ENCODE data around the gene PRPF6.

The PRPF6 gene

DNA sequence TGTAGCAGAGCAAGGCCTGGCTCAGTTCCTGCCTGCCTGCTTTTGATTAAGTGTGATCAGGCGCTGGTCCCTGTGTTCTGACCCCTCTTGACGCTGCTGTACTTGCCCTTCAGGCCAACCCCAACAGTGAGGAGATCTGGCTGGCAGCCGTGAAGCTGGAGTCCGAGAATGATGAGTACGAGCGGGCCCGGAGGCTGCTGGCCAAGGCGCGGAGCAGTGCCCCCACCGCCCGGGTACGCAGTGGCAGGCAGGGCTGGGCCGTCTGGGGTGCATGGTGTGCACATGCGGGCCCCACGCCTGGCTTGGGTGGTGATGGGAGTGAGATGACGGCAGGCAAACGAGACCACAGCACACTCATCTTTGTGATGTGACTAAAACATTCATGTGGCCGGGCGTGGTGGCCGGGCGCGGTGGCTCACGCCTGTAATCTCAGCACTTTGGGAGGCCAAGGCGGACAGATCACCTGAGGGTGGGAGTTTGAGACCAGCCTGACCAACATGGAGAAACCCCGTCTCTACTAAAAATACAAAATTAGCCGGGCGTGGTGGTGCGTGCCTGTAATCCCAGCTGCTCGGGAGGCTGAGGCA lies 45.0 kb downstream of the PRPF6 start:
- no peak for ATAC-seq (ENCODE audit: low read depth)
- H3K4me1 ChIP-seq (ENCODE audit: insufficient read depth, poor library complexity, severe bottlenecking) = no peaks in the 10 kb centered on the region
- H3K36me3 ChIP-seq (ENCODE audit: low read depth) = peaks cover 92% of the 10 kb centered on the region
- peak; percentile 87 for DNase-seq (ENCODE audit: low spot score)
- TF ChIP-seq, protein P1, sequence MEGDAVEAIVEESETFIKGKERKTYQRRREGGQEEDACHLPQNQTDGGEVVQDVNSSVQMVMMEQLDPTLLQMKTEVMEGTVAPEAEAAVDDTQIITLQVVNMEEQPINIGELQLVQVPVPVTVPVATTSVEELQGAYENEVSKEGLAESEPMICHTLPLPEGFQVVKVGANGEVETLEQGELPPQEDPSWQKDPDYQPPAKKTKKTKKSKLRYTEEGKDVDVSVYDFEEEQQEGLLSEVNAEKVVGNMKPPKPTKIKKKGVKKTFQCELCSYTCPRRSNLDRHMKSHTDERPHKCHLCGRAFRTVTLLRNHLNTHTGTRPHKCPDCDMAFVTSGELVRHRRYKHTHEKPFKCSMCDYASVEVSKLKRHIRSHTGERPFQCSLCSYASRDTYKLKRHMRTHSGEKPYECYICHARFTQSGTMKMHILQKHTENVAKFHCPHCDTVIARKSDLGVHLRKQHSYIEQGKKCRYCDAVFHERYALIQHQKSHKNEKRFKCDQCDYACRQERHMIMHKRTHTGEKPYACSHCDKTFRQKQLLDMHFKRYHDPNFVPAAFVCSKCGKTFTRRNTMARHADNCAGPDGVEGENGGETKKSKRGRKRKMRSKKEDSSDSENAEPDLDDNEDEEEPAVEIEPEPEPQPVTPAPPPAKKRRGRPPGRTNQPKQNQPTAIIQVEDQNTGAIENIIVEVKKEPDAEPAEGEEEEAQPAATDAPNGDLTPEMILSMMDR (IDR thresholded peaks at IDR 0.05; ENCODE audit: poor library complexity, severe bottlenecking) = no peak
- H3K4me3 ChIP-seq (ENCODE audit: severe bottlenecking) = no peak overlapping the region
- no peaks in the 10 kb centered on the region for H3K27me3 ChIP-seq (ENCODE audit: insufficient read depth, poor library complexity, severe bottlenecking)
- H3K27ac ChIP-seq (ENCODE audit: poor library complexity, severe bottlenecking) = no peak overlapping the region
- H3K9me3 ChIP-seq (ENCODE audit: severe bottlenecking) = no peaks in the 10 kb centered on the region

DNA sequence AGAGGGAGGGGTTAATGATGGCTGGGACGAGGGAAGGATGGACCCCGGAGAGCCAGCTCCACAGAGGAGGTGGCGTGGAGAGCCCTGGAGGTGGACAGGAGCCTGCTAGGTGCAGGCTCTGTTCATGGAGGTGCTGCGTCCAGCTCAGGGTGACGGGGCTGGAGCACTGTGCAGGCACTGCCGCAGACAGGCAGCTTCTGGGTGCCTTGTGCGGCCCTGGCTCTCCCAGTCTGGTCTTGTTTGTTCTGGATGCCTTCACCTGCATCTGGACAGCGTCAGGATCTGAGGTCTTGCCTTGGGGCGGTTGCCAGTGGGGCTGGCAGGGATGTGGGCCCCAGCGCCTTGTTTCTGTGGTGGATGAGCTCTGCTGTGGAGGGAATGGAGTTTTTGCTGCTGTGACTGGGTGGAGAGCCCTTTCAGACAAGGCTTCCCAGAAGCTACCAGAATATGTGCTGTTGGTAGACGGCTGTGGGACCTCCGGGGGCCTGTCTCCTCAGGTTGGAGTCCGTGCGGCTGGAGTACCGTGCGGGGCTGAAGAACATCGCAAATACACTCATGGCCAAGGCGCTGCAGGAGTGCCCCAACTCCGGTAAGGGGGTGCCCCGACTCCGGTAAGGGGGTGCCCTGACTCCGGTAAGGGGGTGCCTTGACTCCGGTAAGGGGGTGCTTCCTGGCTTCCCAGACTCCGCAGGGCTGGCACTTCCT lies 47.2 kb downstream of the PRPF6 start:
- ATAC-seq (ENCODE audit: low read depth) = no peak
- Histone ChIP-seq H3K9me3 (ENCODE audit: severe bottlenecking) (no peaks in the 10 kb centered on the region), H3K36me3 (ENCODE audit: low read depth) (peaks cover 85% of the 10 kb centered on the region), H3K27me3 (ENCODE audit: insufficient read depth, poor library complexity, severe bottlenecking) (no peaks in the 10 kb centered on the region), H3K4me3 (ENCODE audit: severe bottlenecking) (no peak overlapping the region), H3K27ac (ENCODE audit: poor library complexity, severe bottlenecking) (no peak overlapping the region), H3K4me1 (ENCODE audit: insufficient read depth, poor library complexity, severe bottlenecking) (no peaks in the 10 kb centered on the region)
- peak; percentile 82 for DNase-seq (ENCODE audit: low spot score)
- TF ChIP-seq, protein P1 (IDR thresholded peaks at IDR 0.05; ENCODE audit: poor library complexity, severe bottlenecking) = no peak

DNA sequence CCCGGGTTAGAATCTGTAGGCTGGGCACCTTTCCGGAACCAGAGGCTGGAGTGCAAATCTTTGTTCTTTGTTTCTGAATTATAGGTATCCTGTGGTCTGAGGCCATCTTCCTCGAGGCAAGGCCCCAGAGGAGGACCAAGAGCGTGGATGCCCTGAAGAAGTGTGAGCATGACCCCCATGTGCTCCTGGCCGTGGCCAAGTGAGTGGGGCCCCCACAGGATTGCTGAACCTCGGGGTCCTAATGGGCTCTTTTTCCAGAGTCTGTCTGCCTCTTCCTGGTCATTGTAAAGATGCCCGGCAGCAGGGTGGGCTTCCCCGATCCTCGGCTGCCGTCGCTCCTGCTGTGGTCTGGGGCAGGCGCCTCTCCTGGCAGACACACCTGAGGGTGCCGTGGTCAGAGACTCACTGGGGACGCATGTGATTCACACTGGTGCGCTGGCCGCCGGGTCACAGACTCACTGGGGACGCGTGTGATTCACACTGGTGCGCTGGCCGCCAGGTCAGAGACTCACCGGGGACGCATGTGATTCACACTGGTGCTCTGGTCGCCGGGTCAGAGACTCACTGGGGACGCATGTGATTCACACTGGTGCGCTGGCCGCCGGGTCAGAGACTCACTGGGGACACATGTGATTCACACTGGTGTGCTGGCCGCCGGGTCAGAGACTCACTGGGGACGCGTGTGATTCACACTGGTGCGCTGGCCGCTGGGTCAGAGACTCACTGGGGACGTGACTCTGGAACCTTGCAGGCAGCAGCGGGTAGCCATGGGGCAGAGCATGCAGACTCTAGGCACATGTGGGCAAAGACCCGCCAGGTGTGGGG lies 48.6 kb downstream of the PRPF6 start:
- no peak for ATAC-seq (ENCODE audit: low read depth)
- H3K27me3 ChIP-seq (ENCODE audit: insufficient read depth, poor library complexity, severe bottlenecking) = no peaks in the 10 kb centered on the region
- no peak overlapping the region for H3K4me3 ChIP-seq (ENCODE audit: severe bottlenecking)
- no peak overlapping the region for H3K27ac ChIP-seq (ENCODE audit: poor library complexity, severe bottlenecking)
- peak; percentile 83 for DNase-seq (ENCODE audit: low spot score)
- H3K36me3 ChIP-seq (ENCODE audit: low read depth) = peaks cover 73% of the 10 kb centered on the region
- no peaks in the 10 kb centered on the region for H3K9me3 ChIP-seq (ENCODE audit: severe bottlenecking)
- TF ChIP-seq, protein P1 (IDR thresholded peaks at IDR 0.05; ENCODE audit: poor library complexity, severe bottlenecking) = no peak
- H3K4me1 ChIP-seq (ENCODE audit: insufficient read depth, poor library complexity, severe bottlenecking) = no peaks in the 10 kb centered on the region

- Histone ChIP-seq H3K27ac (ENCODE audit: poor library complexity, severe bottlenecking) (no peak overlapping the region), H3K36me3 (ENCODE audit: low read depth) (peaks cover 62% of the 10 kb centered on the region), H3K9me3 (ENCODE audit: severe bottlenecking) (no peaks in the 10 kb centered on the region), H3K4me3 (ENCODE audit: severe bottlenecking) (no peak overlapping the region), H3K27me3 (ENCODE audit: insufficient read depth, poor library complexity, severe bottlenecking) (no peaks in the 10 kb centered on the region), H3K4me1 (ENCODE audit: insufficient read depth, poor library complexity, severe bottlenecking) (no peaks in the 10 kb centered on the region)
- peak; percentile 77 for DNase-seq (ENCODE audit: low spot score)
- TF ChIP-seq, protein P1 (IDR thresholded peaks at IDR 0.05; ENCODE audit: poor library complexity, severe bottlenecking) = no peak
- no peak for ATAC-seq (ENCODE audit: low read depth)
Measured at GRCh38 chr20:64030371-64031134, 49.6 kb downstream of the PRPF6 start.
